HG03095 (cell line): ENCODE measurements around the gene TPCN1.
"Not testable (repeated sequence)": the region's sequence is repeated elsewhere in the genome, so short reads cannot be mapped to it uniquely, and the experiment has no call there.

Source experiments
- ATAC-seq: cut with Tn5 transposase; IDR thresholded peaks from one replicate; pipeline ENCODE4 v1.9.1; 2021; ENCODE audit warnings: moderate library complexity; ENCODE audit not compliant: unreplicated experiment

TPCN1 gene

GRCh38 chr12:113196582-113196981 lies 24.7 kb upstream of the TPCN1 start:
- no peak for ATAC-seq

- peak; percentile 87 for ATAC-seq
Observed at GRCh38 chr12:113196990-113197389, 24.3 kb upstream of the TPCN1 start.

GRCh38 chr12:113197518-113198077 lies 23.7 kb upstream of the TPCN1 start:
- ATAC-seq: no peak

- ATAC-seq: no peak
Observed at GRCh38 chr12:113198296-113198695, 23.0 kb upstream of the TPCN1 start.

GRCh38 chr12:113200021-113200797 lies 21.1 kb upstream of the TPCN1 start:
- ATAC-seq: no peak

- no peak for ATAC-seq
Observed at GRCh38 chr12:113201187-113202177, 19.8 kb upstream of the TPCN1 start.

- no peak for ATAC-seq
Observed at GRCh38 chr12:113202300-113203075, 18.8 kb upstream of the TPCN1 start.

GRCh38 chr12:113203852-113204760 lies 17.2 kb upstream of the TPCN1 start:
- no peak for ATAC-seq

- no peak for ATAC-seq
Observed at GRCh38 chr12:113204804-113205203, 16.5 kb upstream of the TPCN1 start.

- ATAC-seq: not testable (repeated sequence)
Observed at GRCh38 chr12:113206802-113207201, 14.5 kb upstream of the TPCN1 start.

- no peak for ATAC-seq
Observed at GRCh38 chr12:113207613-113208040, 13.6 kb upstream of the TPCN1 start.

GRCh38 chr12:113208041-113208934 lies 13.0 kb upstream of the TPCN1 start:
- ATAC-seq: peak; percentile 84

GRCh38 chr12:113211160-113211559 lies 10.1 kb upstream of the TPCN1 start:
- no peak for ATAC-seq

GRCh38 chr12:113214895-113215400 lies 6.3 kb upstream of the TPCN1 start:
- ATAC-seq: no peak

- ATAC-seq: no peak
Observed at GRCh38 chr12:113216027-113216426, 5.2 kb upstream of the TPCN1 start.

GRCh38 chr12:113220593-113221180 lies 577 bp upstream of the TPCN1 start:
- peak; percentile 1 for ATAC-seq

- no peak for ATAC-seq
Observed at GRCh38 chr12:113221997-113222729, 899 bp downstream of the TPCN1 start.
